DOHH2 (cell line): ENCODE measurements around the gene ZMIZ1.

Experiments
- EZH2phosphoT487 ChIP-seq: fragments of 200-600 bp; sonication (generic); IDR thresholded peaks from 2 replicates; pipeline ENCODE4 v1.6.1; 2017; ENCODE audit warnings: borderline replicate concordance, mild to moderate bottlenecking, antibody characterized with exemption, low read length, moderate library complexity, mixed read lengths
- TF ChIP-seq, protein P1 (sequence below): fragments of 200-600 bp; sonication (generic); IDR thresholded peaks from one replicate; pipeline ENCODE4 v1.5.1; 2014; ENCODE audit warnings: antibody characterized with exemption, mild to moderate bottlenecking, low read depth, low read length; ENCODE audit not compliant: poor library complexity, severe bottlenecking

DNA sequence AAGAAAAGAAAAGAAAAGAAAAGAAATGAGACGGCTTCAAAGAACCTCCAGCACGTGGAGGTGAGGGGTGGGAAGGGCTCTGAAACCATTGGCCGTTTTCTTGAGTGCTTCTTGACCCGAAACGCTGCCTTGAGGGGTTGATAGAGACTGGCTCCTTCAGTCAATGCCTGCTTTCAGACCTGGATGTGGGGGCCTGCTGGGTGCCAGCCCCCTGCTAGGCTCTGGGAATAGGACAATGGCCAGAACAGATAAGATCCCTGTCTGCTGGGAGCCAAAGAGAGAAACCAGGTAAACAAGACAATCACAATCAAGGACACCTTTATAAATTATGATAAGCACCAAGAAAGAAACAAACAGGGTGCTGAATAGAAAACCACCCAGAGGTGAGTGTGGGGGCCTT lies 27.7 kb downstream of the ZMIZ1 start:
- TF ChIP-seq, protein P1, sequence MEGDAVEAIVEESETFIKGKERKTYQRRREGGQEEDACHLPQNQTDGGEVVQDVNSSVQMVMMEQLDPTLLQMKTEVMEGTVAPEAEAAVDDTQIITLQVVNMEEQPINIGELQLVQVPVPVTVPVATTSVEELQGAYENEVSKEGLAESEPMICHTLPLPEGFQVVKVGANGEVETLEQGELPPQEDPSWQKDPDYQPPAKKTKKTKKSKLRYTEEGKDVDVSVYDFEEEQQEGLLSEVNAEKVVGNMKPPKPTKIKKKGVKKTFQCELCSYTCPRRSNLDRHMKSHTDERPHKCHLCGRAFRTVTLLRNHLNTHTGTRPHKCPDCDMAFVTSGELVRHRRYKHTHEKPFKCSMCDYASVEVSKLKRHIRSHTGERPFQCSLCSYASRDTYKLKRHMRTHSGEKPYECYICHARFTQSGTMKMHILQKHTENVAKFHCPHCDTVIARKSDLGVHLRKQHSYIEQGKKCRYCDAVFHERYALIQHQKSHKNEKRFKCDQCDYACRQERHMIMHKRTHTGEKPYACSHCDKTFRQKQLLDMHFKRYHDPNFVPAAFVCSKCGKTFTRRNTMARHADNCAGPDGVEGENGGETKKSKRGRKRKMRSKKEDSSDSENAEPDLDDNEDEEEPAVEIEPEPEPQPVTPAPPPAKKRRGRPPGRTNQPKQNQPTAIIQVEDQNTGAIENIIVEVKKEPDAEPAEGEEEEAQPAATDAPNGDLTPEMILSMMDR, result no peak
- TF ChIP-seq EZH2phosphoT487, result no peak
